ENCODE measurements around the gene SEC14L6. TPM values are rescaled to one million over a fixed set of nuclear protein-coding genes. Genes with fewer than 3 reads are reported as not detected.

SEC14L6 gene
- total RNA-seq, 1 donor from 2014 or later = 0.21 TPM

DNA sequence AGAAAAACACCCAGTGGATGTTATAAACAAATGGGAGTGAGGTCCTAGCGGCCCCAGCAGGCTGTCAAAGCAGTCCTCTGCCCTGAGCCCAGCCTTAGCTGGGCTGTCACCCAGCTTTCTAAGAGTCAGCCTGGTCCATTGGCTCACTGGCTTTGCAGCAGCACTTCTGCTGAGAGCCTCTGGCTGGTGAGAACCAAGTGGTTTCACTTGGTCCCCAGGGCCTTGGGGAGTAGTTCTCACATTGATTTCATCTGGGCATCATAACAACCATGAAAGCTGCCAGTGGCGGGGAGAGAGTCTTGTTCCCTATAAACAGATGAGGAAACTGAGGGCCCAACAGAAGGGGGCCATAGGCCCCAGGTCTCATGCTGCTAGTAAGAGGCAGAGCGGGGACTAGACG, 11.4 kb downstream of the SEC14L6 start:
- no peak for DNase-seq

DNA sequence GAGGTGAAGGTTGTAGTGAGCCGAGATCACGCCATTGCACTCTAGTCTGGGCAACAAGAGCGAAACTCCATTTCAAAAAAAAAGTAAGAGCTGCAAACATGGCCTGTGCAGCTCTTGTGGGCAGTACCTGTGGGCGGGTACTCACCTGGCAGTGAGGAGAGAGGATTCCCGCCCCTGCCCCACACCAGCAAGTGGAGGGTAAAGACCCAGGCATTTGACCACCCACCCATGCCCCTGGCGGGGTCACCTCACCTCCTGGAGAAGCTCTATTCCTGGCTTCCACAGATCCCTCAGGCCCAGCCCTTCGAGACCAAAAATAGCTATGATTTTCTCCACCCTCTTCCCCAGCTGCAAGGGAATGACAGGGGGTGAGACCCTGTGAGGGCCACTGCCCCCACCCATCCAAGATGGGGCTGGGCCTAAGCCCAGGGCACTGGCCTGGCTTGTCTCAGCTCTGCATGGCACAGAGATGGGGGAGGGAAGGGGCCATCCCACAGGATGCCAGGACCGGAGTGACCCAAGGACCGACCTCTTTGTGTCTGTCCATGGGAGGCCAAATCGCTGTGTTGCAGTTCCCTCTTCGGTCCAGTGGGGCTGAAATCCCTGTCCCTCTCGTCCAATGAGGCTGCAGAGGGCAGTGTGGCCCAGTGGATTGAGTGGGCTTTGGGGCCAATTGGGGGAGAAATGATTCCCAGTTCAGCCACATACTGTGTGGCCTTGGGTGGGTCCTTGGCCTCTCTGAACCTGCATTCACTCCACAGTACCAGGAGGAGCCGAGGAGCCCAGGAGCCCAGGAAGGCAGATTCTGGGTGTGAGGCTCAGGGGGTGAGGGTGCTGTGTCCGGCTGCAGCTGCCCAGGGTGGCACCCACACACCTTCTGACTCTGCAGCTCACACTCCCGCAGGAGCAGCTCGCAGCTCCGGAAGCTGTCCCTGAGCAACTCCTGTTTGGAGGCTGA, 14.6 kb downstream of the SEC14L6 start:
- DNase-seq = no peak

DNA sequence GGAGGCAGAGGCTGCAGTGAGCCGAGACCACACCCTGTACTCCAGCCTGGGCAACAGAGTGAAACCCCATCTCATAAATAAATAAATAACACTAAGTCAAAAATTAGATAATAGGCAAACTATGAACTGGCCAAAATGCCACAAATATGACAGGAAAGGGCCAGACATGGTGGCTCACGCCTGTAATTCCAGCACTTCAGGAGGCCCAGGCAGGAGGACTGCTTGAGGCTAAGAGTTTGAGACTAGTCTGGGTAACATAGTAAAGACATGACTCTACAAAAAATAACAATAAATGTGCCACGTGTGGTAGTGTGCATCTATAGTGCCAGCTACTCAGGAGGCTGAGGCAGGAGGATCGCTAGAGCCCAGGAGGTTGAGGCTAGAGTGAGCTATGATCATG, 19.9 kb downstream of the SEC14L6 start:
- no peak for DNase-seq

DNA sequence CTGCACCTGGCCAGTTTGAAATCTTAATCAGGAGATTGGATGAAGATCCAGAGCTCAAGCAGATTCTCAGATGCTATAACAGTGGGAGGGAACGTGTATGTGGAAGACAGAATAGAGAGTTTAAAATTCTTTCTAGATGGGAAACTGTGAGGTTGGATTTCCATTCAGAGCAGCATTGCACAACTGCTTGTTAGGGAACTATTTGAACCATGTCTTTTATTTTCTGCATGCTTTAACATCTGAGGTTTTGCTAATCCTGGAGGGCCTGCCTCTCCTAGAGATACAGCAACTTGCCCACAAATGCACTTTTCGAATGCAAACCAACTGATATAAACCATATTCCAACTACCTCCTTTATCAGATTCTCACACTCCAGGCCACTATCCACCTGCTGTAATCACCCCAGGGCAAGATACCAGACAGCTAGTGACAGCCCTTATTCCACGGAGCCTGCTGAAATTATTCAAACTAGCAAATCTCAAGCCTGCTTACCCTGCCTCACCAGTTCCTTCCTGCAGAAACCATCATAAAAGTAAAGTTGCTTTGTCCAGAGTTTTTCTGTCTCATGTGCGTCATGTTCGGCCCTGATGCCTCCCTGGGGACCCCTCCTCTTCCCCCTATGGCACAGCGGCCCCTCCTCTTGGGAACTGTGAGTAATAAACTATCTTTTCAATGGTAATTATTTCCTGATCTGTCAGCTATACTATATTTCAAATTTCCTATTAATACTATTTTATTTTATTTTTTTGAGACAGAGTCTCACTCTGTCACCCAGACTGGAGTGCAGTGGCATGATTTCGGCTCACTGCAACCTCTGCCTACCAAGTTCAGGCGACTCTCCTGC, 22.7 kb downstream of the SEC14L6 start:
- DNase-seq = no peak

DNA sequence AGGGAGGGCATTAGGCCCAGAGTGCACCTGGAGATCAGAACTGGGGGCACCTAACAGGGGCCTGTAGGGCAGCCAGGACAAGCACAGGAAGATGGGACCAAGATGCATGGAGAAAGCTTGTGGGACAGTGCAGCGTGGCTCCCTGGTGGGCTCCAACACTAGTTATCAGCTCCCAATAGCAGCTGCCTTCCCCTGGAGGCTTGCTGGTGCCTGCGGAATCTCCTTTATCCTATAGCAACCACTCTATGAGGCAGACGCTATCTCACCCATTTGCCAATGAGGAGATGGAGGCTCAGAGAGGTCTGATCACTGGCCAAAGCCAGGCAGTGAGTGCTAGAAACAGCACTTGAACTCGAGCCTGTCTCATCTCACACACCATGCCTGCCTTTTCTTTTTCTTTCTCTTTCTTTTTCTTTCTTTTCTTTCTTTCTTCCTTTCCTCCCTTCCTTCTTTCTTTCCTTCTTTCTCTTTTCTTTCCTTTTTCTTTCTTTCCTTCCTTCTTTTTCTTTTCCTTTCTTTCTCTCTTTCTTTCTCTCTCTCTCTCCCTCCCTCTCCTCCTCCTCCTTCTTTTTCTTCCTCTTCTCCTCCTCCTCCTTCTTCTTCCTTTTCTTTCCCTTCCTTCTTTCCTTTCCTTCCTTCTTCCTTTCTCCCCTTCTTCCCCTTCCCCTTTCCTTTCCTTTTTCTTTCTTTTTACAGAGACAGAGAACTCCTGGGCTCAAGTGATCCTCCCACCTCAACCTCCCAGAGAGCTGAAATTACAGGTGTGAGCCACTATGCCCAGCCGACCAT, 25.0 kb downstream of the SEC14L6 start:
- no peak for DNase-seq

DNA sequence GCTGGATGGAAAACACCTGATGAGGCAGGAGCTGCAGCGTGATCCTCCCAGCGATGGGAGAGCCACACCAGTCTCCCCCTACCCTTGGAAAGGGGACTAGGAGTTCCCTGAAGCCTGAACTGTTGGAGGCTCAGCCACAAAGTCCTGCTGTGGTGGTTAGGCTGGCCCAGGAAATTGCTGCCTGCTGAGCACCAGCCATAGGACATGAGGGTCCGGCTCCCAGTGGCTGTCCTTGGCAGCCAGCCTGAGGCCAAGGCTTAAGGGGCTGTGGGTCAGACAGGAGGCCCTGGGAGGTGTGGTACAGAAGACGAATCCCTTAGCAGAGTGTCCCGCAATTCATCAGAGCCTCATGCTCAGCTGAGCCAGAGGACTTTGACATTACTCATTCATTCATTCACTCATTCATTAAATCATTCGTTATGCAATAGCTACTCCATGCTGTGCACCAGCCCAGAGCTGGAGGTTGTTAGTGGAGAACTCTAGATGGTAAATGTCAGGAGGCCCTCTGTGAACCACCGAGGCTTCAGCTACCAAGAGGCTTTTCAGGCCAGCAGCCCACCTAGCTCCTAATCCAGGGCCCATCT, 26.6 kb downstream of the SEC14L6 start:
- no peak for DNase-seq

DNA sequence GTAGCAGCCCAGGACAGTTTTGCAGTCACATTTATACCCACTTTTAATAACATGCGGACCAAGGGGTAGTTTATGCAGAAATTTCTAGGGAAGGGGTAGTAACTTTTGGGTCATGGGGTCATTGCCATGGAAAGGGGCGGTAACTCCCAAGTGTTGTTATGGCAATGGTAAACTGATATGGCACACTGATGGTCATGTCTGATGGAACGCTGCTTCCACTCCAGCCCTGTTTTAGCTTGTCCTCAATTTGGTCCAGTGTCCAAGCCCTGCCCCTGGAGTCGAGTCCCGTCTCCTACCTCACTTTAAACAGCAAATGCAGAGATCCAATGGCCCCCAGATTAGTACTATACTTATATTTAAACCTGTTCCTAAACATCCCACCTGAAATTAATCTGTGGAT, 29.8 kb downstream of the SEC14L6 start:
- DNase-seq = no peak

DNA sequence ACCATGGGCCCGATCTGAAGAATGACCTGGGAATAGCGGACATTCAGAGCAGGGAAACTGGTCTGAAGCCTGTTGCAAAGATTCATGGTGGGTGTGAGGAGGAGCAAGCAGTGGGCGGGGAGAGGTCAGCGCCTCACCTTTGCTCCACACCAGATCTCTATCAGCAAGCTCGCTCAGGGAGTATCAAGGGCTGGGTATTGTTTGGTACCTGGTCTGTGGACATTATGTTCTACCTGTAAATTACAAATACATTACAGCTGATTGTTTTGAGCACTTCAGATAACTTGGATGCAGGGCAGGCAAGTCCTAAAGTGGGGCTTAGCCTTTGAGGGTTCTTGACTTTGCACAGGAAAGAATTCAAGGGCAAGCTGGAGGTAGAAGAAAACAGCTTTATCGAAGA, 30.3 kb downstream of the SEC14L6 start:
- no peak for DNase-seq

DNA sequence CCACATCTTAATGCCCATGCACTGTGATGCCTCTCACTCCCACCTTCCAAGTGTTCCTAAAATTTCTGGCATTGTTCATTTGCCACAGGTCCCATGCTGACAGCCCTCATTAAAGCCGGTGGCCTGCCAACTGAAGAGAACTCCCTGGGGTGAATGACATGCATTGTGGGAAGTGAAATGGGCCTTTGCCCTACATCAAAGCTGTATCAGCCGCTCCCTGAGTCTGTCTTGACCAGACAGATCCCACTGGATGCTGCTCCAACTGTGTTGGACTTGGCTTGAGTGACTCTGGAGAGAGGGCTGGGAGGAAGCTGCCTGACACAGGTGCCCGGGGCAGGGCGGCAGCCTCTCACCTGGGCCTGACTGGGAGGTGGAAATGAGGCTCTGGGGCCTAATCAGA, 32.3 kb downstream of the SEC14L6 start:
- no peak for DNase-seq

DNA sequence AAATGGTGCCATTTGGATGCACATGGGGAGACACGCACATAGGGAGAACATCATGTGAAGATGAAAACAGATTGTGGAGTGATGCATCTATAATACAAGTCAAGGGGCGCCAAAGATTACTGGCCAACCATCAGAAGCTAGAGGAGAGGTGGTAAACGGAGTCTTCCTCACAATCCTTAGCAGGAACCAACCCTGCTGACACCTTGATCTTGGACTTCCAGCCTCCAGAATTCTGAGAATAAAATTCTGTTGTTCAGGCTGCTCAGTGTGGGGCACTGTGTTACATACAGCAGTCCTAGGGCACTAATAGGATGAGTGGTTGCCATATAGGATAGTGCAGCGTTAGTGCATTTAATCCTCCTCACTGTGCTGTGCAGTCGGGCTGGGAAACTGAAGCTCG, 33.1 kb downstream of the SEC14L6 start:
- DNase-seq = no peak

DNA sequence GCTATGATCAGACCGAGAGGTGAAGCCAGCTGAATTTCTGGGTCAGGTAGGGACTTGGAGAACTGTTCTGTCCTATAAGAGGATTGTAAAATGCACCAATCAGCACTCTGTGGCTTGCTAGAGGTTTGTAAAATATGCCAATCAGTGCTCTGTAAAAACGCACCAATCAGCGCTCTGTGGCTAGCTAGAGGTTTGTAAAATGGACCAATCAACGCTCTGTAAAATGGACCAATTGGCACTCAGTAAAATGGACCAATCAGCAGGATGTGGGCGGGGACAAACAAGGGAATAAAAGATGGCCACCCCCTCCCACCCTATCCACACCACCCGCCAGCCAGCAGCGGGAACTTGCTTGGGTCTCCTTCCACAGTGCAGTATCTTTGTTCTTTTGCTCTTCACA, 34.6 kb downstream of the SEC14L6 start:
- no peak for DNase-seq

DNA sequence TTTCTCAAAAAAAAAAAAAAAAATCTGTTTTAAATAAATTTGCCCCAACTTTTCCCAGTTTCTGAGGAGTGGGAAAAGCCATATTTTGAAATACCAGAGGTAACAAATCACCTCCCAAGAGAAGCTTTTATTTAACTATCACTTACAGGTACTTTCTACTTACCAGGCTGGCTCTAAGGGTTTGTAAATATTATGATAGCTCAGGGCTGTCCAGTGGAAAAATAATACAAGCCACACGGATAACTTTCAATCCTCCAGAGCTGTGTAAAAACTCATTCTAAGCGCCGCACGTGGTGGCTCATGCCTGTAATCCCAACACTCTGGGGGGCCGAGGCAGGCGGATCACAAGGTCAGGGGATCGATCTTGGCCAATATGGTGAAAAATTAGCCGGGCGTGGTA, 35.4 kb downstream of the SEC14L6 start:
- DNase-seq = no peak

DNA sequence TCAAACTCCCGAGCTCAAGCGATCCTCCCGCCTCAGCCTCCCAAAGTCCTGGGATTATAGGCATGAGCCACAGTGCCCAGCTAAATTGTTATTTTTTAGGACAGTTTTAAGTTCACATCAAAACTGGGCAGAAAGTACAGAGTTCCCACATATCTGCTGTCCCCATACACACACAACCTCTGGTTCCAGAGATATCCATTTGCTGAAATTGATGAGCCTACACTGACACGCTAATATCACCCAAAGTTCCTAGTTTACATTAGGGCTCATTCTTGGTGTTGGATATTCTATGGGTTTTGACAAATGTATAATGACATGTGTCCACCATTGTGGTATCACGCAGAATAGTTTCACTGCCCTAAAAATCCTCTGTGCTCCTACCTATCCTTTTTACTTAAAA, 38.3 kb downstream of the SEC14L6 start:
- no peak for DNase-seq

DNA sequence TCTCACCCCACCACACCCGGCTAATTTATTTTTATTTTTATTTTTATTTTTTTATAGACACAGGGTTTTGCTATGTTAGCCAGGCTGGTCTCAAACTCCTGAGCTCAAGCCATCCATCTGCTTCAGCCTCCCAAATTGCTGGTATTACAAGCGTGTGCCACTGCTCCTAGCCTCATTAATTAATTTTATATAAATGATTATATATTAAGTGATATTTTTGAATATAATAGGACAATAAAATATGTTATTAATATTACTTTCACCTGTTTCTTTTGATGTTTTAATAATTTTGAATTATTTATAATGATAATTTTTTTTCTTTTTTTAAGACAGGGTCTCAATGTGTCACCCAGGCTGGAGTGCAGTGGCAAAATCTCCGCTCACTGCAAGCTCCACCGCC, 38.9 kb downstream of the SEC14L6 start:
- DNase-seq = no peak

DNA sequence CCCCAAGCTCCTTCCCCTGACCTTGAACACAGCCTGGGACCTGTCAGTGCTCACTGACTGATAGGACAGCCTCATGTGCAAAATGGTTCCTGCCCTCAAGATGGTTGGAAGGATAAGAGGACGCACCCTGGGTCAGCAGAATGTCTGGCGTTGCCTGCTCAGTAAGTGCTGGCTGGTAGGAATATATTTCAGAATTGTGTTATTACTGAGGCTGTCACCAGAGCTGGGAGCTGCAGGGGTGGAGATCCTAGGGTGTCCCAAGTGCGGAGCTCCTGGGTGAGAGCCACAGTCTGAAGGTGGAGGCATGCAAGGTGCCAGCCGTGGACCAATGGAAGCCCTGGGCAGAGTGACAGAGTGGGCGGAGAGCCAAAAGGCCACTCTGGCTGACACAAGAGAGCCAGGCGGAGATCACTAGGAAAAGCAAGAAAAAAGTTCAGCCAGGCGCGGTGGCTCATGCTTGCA, 40.0 kb downstream of the SEC14L6 start:
- DNase-seq = peak; percentile 7

DNA sequence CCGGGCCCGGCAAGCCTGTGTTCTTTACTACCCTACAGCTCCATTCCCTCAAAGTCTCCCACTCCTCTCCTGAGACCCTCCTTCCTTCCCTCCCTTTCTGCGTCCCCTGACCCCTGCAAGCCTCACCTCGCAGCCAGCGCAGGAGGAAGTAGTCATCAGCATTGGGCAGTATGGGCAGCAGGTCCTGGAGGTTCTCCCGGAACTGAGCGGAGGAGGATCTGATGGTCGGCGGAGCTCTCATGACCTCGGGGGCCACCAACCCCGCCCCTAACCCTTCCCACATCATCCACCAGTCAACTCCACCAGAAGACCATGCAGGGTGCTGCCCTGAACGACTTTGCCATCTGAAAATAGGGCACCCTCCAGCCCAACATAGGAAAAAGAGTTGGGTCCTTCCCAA, 43.0 kb downstream of the SEC14L6 start:
- DNase-seq = no peak

DNA sequence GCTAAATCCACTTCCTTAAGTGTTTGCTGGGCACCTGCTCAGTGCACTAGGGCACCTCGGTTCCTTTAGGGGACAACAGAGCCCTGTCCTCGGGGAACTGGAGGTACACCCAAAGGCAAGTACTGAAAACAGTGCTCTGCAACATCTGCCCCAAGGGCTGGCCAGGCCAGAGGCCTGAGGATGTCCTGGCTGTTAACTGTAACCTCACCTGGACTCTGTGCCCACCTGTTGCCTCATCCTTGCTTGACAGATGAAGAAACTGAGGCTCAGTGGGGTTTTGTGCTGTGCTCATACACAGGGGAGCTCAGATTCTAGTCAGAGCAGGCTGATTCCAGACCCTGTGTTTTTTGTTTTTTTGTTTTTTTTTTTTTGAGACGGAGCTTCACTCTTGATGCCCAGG, 43.6 kb downstream of the SEC14L6 start:
- DNase-seq = no peak

DNA sequence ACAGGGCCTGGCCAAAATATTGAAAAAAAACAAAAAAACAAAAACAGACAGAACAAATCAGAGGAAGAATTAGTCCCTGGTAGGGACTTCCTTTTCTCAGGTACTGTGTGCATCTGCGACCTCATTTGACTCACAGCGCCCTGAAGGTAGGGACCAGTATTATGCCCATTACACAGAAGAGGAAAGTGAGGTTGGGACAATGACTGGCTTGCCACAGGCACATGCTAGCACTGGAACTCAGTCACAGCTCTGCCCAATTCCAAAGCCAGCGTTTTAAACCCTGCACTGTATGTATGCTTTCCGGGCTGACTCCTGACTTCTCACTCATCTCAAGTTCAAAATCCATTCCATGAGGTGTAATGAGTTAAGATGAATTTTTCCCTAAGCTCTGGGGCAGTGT, 44.4 kb downstream of the SEC14L6 start:
- DNase-seq = no peak

DNA sequence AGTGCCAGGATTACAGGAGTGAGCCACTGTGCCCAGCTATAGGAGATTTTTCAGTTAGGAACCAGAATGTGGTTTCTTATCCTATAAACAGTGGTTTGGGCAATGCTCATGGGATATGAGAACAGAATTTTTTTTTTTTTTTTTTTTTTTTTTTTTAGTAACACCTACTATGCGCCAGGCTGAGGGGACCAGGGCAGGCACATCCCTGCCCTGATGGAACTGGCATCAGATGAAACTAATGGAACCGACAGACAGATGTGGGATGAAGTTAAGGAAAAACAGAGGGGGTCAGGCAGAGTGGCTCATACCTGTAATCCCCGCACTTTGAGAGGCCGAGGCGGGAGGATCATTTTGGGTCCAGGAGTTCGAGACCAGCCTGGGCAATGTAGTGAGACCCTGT, 45.9 kb downstream of the SEC14L6 start:
- DNase-seq = no peak

DNA sequence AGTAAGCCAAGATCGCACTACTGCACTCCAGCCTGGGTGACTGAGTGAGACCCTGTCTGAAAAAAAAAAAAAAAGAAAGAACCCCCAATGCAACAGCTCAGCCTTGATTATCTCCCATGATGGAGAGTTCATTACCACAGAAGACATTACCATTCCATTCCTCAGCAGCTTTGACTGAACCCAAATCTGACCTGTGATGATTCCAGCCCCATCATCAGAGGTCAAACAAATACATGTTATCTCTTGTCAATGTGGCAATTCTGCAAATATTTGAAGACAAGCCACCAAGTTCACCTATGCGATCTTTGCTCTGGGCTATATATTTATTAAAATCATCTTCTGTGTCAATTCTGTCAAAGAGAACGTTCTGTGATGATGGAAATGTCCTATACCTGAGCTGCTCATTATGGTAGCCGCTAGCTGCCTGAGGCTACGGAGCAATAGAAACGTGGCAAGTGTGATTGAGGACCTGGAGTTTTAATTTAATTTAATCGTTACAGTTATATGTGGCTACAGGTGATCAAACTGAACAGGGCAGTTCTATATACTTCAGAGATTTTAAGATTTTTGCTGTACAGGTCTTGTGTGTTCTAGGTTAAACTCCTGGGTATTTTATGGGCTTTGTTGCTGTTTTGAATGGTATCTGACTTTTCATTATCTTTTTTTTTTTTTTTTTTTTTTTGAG, 48.9 kb downstream of the SEC14L6 start:
- no peak for DNase-seq

DNA sequence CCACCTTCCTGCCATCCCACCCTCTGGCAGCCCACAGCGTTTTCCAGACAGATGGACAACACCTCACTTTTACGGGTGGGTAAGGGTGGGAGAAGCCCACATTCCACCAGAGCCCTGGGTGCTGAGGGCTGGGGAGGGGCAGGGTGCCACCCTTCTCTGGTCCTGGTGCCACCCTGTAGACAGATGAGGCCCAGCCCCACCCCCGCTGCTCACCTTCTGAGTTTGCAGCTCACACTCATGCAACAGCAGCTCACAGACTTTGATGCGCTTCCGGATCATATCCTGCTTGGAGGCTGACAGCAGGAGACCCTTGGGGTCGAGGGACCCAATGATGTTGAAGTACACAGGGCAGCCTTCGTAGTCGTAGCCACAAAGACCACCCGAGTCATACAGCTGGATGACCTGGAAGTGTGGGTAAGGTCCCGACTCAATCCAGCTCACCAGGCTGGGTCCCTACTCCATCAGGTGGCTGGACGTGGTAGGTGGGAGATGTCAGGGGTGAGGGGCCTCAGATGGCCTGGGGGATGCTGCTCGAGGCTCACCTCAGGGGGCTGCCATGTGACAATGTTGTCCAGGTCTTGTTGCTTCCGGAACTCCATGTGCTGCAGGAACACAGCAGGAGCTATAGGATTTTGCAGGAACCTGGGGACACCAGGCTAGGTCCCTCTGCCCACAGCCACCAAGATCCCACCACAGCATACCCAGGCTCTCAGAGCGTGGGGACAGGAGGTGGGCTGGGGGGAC, 51.3 kb downstream of the SEC14L6 start:
- no peak for DNase-seq

Data from tongue (tissue), 2 donors.